ENCODE data around the gene CYBRD1. TPM values are rescaled to one million over a fixed set of nuclear protein-coding genes. Genes with fewer than 3 reads are reported as not detected.

CYBRD1 gene
- total RNA-seq, 4 donors from 2014 or later = 50.7 to 124 (median 63.9) TPM

- H3K27me3 ChIP-seq = peaks cover 20% of the 10 kb centered on the region
- no peaks in the 10 kb centered on the region for H3K36me3 ChIP-seq
- no peaks in the 10 kb centered on the region for H3K9me3 ChIP-seq
- H3K4me1 ChIP-seq = no peaks in the 10 kb centered on the region
- no peak for TF ChIP-seq POLR2AphosphoS5 (IDR thresholded peaks at IDR 0.05)
- TF ChIP-seq CTCF (IDR thresholded peaks at IDR 0.05) = no peak
- no peak for TF ChIP-seq POLR2A (IDR thresholded peaks at IDR 0.05)
- no peak for TF ChIP-seq EP300 (IDR thresholded peaks at IDR 0.05; ENCODE audit: low read depth)
- 77% methylated on average over 1 of the region's 1 CpG; no CpG with 5 or more reads in 1 of the 2 donors for WGBS, 2 donors (ENCODE audit: low coverage in 1 of 2)
- intact Hi-C loops (cut with DNase I; ENCODE audit: low total_unique reads) (no loop called here), in situ Hi-C loops (cut with MboI; ENCODE audit: low pct_ligation_motif_present in 1 of 4, low pct_unique_long_range_greater_than_20kb in 1 of 4, low sequenced_read_pairs in 3 of 4) (loop anchor here (25.0 kb wide), 1 partner anchor 529 kb away; the partner anchor contains the start of gene DLX2 (in 4 of the 4))
- H3K4me3 ChIP-seq = no peak overlapping the region
- no peak overlapping the region for H3K27ac ChIP-seq
- no peak for DNase-seq
These were observed 61.3 kb downstream of the CYBRD1 start for GRCh38 chr2:171583566-171583965.

- peaks cover 16% of the 10 kb centered on the region for H3K27me3 ChIP-seq
- intact Hi-C loops (cut with DNase I; ENCODE audit: low total_unique reads) (no loop called here), in situ Hi-C loops (cut with MboI; ENCODE audit: low pct_ligation_motif_present in 1 of 4, low pct_unique_long_range_greater_than_20kb in 1 of 4, low sequenced_read_pairs in 3 of 4) (loop anchor here (25.0 kb wide), 1 partner anchor 528 kb away; the partner anchor contains the start of gene DLX2 (in 4 of the 4))
- no peaks in the 10 kb centered on the region for H3K36me3 ChIP-seq
- H3K4me1 ChIP-seq = no peaks in the 10 kb centered on the region
- TF ChIP-seq POLR2AphosphoS5 (IDR thresholded peaks at IDR 0.05) (no peak), POLR2A (IDR thresholded peaks at IDR 0.05) (no peak), CTCF (IDR thresholded peaks at IDR 0.05) (no peak), EP300 (IDR thresholded peaks at IDR 0.05; ENCODE audit: low read depth) (no peak)
- H3K4me3 ChIP-seq = no peak overlapping the region
- no peak overlapping the region for H3K27ac ChIP-seq
- no peak for DNase-seq
- no peaks in the 10 kb centered on the region for H3K9me3 ChIP-seq
- 75 to 78% methylated on average over 1 of the region's 1 CpG for WGBS, 2 donors (ENCODE audit: low coverage in 1 of 2)
These were observed 61.7 kb downstream of the CYBRD1 start for GRCh38 chr2:171584001-171584400.

- intact Hi-C loops (cut with DNase I; ENCODE audit: low total_unique reads) (no loop called here), in situ Hi-C loops (cut with MboI; ENCODE audit: low pct_ligation_motif_present in 1 of 4, low pct_unique_long_range_greater_than_20kb in 1 of 4, low sequenced_read_pairs in 3 of 4) (loop anchor here (25.0 kb wide), 1 partner anchor 525 kb away; the partner anchor contains the start of gene DLX2 (in 4 of the 4))
- WGBS, 2 donors (ENCODE audit: low coverage in 1 of 2) = 78 to 85% methylated on average over 4 of the region's 4 CpGs
These were observed 64.9 kb downstream of the CYBRD1 start for GRCh38 chr2:171587132-171587531.

DNA sequence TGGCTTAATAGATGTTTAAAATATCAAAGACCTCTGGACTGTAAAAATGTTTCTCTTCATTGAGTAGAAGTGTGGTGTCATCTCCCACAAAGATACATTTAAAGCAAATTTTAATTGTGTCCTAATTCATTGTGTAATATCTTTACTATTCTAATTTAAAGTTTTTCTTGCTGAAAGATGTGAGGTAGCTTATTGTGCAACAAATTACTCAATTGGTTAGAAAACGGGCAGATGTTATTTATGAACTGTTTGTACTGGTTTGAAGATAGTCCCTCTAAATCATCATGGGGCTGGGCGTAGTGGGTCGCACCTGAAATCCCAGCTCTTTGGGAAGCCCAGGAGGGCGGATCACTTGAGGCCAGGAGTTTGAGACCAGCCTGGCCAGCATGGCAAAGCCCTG is 65.3 kb downstream of the CYBRD1 start:
- H3K36me3 ChIP-seq = no peaks in the 10 kb centered on the region
- H3K27ac ChIP-seq = no peak overlapping the region
- H3K4me3 ChIP-seq = no peak overlapping the region
- TF ChIP-seq EP300 (IDR thresholded peaks at IDR 0.05; ENCODE audit: low read depth) (no peak), POLR2AphosphoS5 (IDR thresholded peaks at IDR 0.05) (no peak), POLR2A (IDR thresholded peaks at IDR 0.05) (no peak), CTCF (IDR thresholded peaks at IDR 0.05) (no peak)
- WGBS, 2 donors (ENCODE audit: low coverage in 1 of 2) = 86 to 90% methylated on average over 2 to 4 of the region's 4 CpGs
- no peaks in the 10 kb centered on the region for H3K4me1 ChIP-seq
- in situ Hi-C loops (cut with MboI; ENCODE audit: low pct_ligation_motif_present in 1 of 4, low pct_unique_long_range_greater_than_20kb in 1 of 4, low sequenced_read_pairs in 3 of 4) = loop anchor here (25.0 kb wide), 1 partner anchor 525 kb away; the partner anchor contains the start of gene DLX2 (in 4 of the 4)
- intact Hi-C loops (cut with DNase I; ENCODE audit: low total_unique reads) = no loop called here
- no peak for DNase-seq
- H3K27me3 ChIP-seq = peaks cover 16% of the 10 kb centered on the region
- peaks cover 0 to 5% of the 10 kb centered on the region in 2 donors for H3K9me3 ChIP-seq

More at GRCh38 chr2:171587132-171587531, 64.9 kb downstream of the CYBRD1 start:
- Histone ChIP-seq H3K27ac (no peak overlapping the region), H3K4me3 (no peak overlapping the region), H3K36me3 (no peaks in the 10 kb centered on the region), H3K9me3 (peaks cover 0 to 5% of the 10 kb centered on the region in 2 donors), H3K4me1 (no peaks in the 10 kb centered on the region), H3K27me3 (peaks cover 16% of the 10 kb centered on the region)
- DNase-seq = no peak
- TF ChIP-seq CTCF (IDR thresholded peaks at IDR 0.05) (no peak), POLR2A (IDR thresholded peaks at IDR 0.05) (no peak), EP300 (IDR thresholded peaks at IDR 0.05; ENCODE audit: low read depth) (no peak), POLR2AphosphoS5 (IDR thresholded peaks at IDR 0.05) (no peak)

Measured in transverse colon (tissue), 4 donors.